GM10266 (cell line): ENCODE data around the gene KRT75.

Experiments
- DNase-seq: peaks from one replicate; pipeline ENCODE4 v3.0.0; 2012; ENCODE audit errors: extremely low spot score
- CTCF ChIP-seq: IDR thresholded peaks from 2 replicates; pipeline ENCODE4 v1.5.1; 2012; ENCODE audit warnings: mild to moderate bottlenecking, low read depth; ENCODE audit not compliant: control insufficient read depth, insufficient read depth; ENCODE audit errors: missing control alignments

KRT75 gene

GRCh38 chr12:52401526-52401925 is 32.6 kb downstream of the KRT75 start:
- DNase-seq = no peak
- no peak for TF ChIP-seq CTCF

GRCh38 chr12:52400906-52401305 is 33.3 kb downstream of the KRT75 start:
- no peak for DNase-seq
- no peak for TF ChIP-seq CTCF

GRCh38 chr12:52399756-52400155 is 34.4 kb downstream of the KRT75 start:
- TF ChIP-seq CTCF = no peak
- no peak for DNase-seq

- no peak for DNase-seq
- no peak for TF ChIP-seq CTCF
Measured at GRCh38 chr12:52398176-52398575, 36.0 kb downstream of the KRT75 start.

GRCh38 chr12:52396656-52397055 is 37.5 kb downstream of the KRT75 start:
- TF ChIP-seq CTCF = no peak
- DNase-seq = no peak

- DNase-seq = no peak
Measured at GRCh38 chr12:52395761-52396434, 38.3 kb downstream of the KRT75 start.

GRCh38 chr12:52394836-52395405 is 39.2 kb downstream of the KRT75 start:
- TF ChIP-seq CTCF = no peak
- DNase-seq = no peak

More at GRCh38 chr12:52395761-52396434, 38.3 kb downstream of the KRT75 start:
- no peak for TF ChIP-seq CTCF
